HepG2 (cell line): ENCODE data around the gene SYNE2. TPM values are rescaled to one million over a fixed set of nuclear protein-coding genes. Genes with fewer than 3 reads are reported as not detected.

ENCODE experiments used
- ATAC-seq: fragments of 200-7000 bp; cut with Tn5 transposase; 3 replicates; pipeline ENCODE4 v1.9.1; 2020; ENCODE audit warnings: mild to moderate bottlenecking, moderate library complexity
- BruUV-seq: library from RNA; stranded (reverse); fragments of 400-500 nt; replicated peaks from 2 replicates; lab custom pipeline; 2021; lab: Mats Ljungman, UMichigan
- CTCF ChIA-PET: fragments of 300-600 bp; formaldehyde crosslinking; extraction: SDS; loops from one replicate; lab custom pipeline; 2021; ENCODE audit warnings: low total read pairs, inconsistent platforms, low intra/inter-chr PET ratio; lab: Yijun Ruan, JAX
- POLR2A ChIA-PET: fragments of 350-600 bp; sonication (Branson Sonifier 250); formaldehyde crosslinking; loops from one replicate; lab custom pipeline; 2020; ENCODE audit warnings: antibody characterized with exemption, inconsistent platforms; lab: Yijun Ruan, JAX
- DNase-seq: peaks from one replicate; pipeline ENCODE4 v3.0.0-alpha.2; 2015; ENCODE audit warnings: low spot score
- FAIRE-seq: peaks from 3 replicates; lab custom pipeline; 2011; peaks lifted over from hg19 to GRCh38; lab: Jason Lieb, UNC
- H2AFZ ChIP-seq: one replicate; pipeline ENCODE4 v1.6.1; 2011; ENCODE audit warnings: low read length, inconsistent platforms
- H3K27ac ChIP-seq: fragments of 300-600 bp; 3 replicates; pipeline ENCODE4 v1.8.0; 2011; ENCODE audit warnings: mixed run types, mild to moderate bottlenecking, mixed read lengths, low read length, inconsistent platforms; ENCODE audit not compliant: insufficient read depth; ENCODE audit errors: extremely low read length
- H3K27me3 ChIP-seq, 2 experiments: fragments of 200-600 bp in 1 of 2; 2 replicates in 1 of 2; 3 replicates in 1 of 2; pipeline versions ENCODE4 v1.6.0 to v1.8.0; 2011; ENCODE audit warnings: low read length in 2 of 2, mild to moderate bottlenecking in 2 of 2, moderate library complexity in 2 of 2, inconsistent platforms in 1 of 2; ENCODE audit not compliant: insufficient read depth in 2 of 2, control insufficient read depth in 1 of 2
- H3K36me3 ChIP-seq, 2 experiments: fragments of 200-600 bp in 1 of 2; replicated peaks in 1 of 2; 2 replicates in 1 of 2; 3 replicates in 1 of 2; pipeline versions ENCODE4 v1.5.1 to v1.8.0; 2011; ENCODE audit warnings: low read length in 2 of 2, inconsistent platforms in 1 of 2; ENCODE audit not compliant: insufficient read depth in 2 of 2, control insufficient read depth in 1 of 2
- H3K4me1 ChIP-seq: 2 replicates; pipeline ENCODE4 v1.5.1; 2012; ENCODE audit warnings: low read length, inconsistent platforms; ENCODE audit not compliant: insufficient read depth
- H3K4me2 ChIP-seq: 2 replicates; pipeline ENCODE4 v1.6.0; 2011; ENCODE audit warnings: low read depth, low read length, inconsistent platforms
- H3K4me3 ChIP-seq, 3 experiments: fragments of 200-600 bp in 1 of 3; sonication (generic), shearing (Covaris generic) in 1 of 3; replicated peaks in 1 of 3; 2 replicates each; pipeline ENCODE4 v1.5.1; 2011 to 2016; ENCODE audit warnings: low read length in 3 of 3, inconsistent platforms in 2 of 3, low read depth in 2 of 3, mild to moderate bottlenecking in 2 of 3, control low read depth in 1 of 3, mixed read lengths in 1 of 3; ENCODE audit not compliant: insufficient read depth in 1 of 3
- H3K79me2 ChIP-seq: one replicate; pipeline ENCODE4 v1.6.1; 2011; ENCODE audit warnings: low read length, inconsistent platforms; ENCODE audit not compliant: insufficient read depth
- H3K9ac ChIP-seq: 2 replicates; pipeline ENCODE4 v1.6.0; 2011; ENCODE audit warnings: mild to moderate bottlenecking, low read depth, low read length, inconsistent platforms; ENCODE audit not compliant: insufficient read depth
- H3K9me3 ChIP-seq: 2 replicates; pipeline ENCODE4 v1.5.1; 2012; ENCODE audit warnings: mild to moderate bottlenecking, low read length
- H4K20me1 ChIP-seq: 2 replicates; pipeline ENCODE4 v1.6.0; 2011; ENCODE audit warnings: inconsistent platforms, mild to moderate bottlenecking, low read length, moderate library complexity; ENCODE audit not compliant: insufficient read depth
- CREB1 ChIP-seq, 2 experiments: fragments of 450-650 bp in 1 of 2; IDR thresholded peaks; 2 replicates each; pipeline ENCODE4 v1.6.1; 2016 to 2017; ENCODE audit warnings: control low read depth in 1 of 2, mild to moderate bottlenecking in 1 of 2, missing compliant biosample characterization in 1 of 2, missing genetic modification characterization in 1 of 2
- FOXA3 ChIP-seq: IDR thresholded peaks from 2 replicates; pipeline ENCODE4 v1.6.1; 2016; ENCODE audit warnings: missing genetic modification reagents, missing compliant biosample characterization
- HMG20A ChIP-seq: IDR thresholded peaks from 2 replicates; pipeline ENCODE4 v1.6.1; 2016; ENCODE audit warnings: borderline replicate concordance
- MAFG ChIP-seq: sonication (generic); formaldehyde crosslinking; IDR thresholded peaks from 2 replicates; pipeline ENCODE4 v1.5.1; 2020; ENCODE audit warnings: mild to moderate bottlenecking, missing genetic modification reagents
- NCOA5 ChIP-seq: sonication (generic); formaldehyde crosslinking; IDR thresholded peaks from 2 replicates; pipeline ENCODE4 v1.4.0; 2020; ENCODE audit warnings: missing genetic modification reagents
- RCOR2 ChIP-seq: IDR thresholded peaks from 2 replicates; pipeline ENCODE4 v1.6.1; 2016; ENCODE audit warnings: missing biosample characterization, missing genetic modification reagents
- SATB2 ChIP-seq: sonication (generic); formaldehyde crosslinking; IDR thresholded peaks from 2 replicates; pipeline ENCODE4 v1.5.0; 2020; ENCODE audit warnings: missing genetic modification reagents
- SPEN ChIP-seq: sonication (generic); formaldehyde crosslinking; IDR thresholded peaks from 2 replicates; pipeline ENCODE4 v1.5.1; 2020; ENCODE audit warnings: low read depth, mild to moderate bottlenecking, missing genetic modification reagents
- U2AF2 ChIP-seq: fragments of 200-400 bp; formaldehyde crosslinking; IDR thresholded peaks from 2 replicates; pipeline ENCODE4 v1.6.1; 2017; ENCODE audit warnings: low read depth, mild to moderate bottlenecking, low read length
- ZNF225 ChIP-seq: sonication (generic); formaldehyde crosslinking; IDR thresholded peaks from 2 replicates; pipeline ENCODE4 v1.4.0; 2020; ENCODE audit warnings: mild to moderate bottlenecking, missing genetic modification reagents
- ZNF318 ChIP-seq: sonication (generic); formaldehyde crosslinking; IDR thresholded peaks from 2 replicates; pipeline ENCODE4 v1.4.0; 2020; ENCODE audit warnings: mild to moderate bottlenecking, missing genetic modification reagents
- ZNF34 ChIP-seq: sonication (generic); formaldehyde crosslinking; IDR thresholded peaks from 2 replicates; pipeline ENCODE4 v1.4.0; 2020; ENCODE audit warnings: mild to moderate bottlenecking, missing genetic modification reagents, borderline replicate concordance
- ZNF468 ChIP-seq: sonication (generic); formaldehyde crosslinking; IDR thresholded peaks from 2 replicates; pipeline ENCODE4 v1.8.0; 2022; ENCODE audit warnings: mild to moderate bottlenecking, moderate library complexity, missing genetic modification reagents
- ZNF580 ChIP-seq: IDR thresholded peaks from 2 replicates; pipeline ENCODE4 v1.6.1; 2016; ENCODE audit warnings: low read depth, borderline replicate concordance
- WGBS: methylation state at CpG from one replicate; pipeline ENCODE4 v1.1.6; 2017; ENCODE audit warnings: low lambda C conversion rate; 5-methylcytosine and 5-hydroxymethylcytosine counted together
- in situ Hi-C: cut with HindIII; loops from 2 replicates; pipeline ENCODE4 v1.10.0; 2017; ENCODE audit warnings: low pct_unique_long_range_greater_than_20kb; ENCODE audit not compliant: extremely low pct_ligation_motif_present
- intact Hi-C: fragments of 100-400 bp; cut with micrococcal nuclease; formaldehyde crosslinking; loops from one replicate; pipeline ENCODE4 v1.10.0; 2022; ENCODE audit not compliant: unreplicated experiment
- polyA plus RNA-seq, 8 experiments: library from polyadenylated mRNA; depleted of rRNA in 3 of 8; stranded (reverse) in 7 of 8; unstranded in 1 of 8; fragments of >200 nt; fragmentation: Illumina TruSeq in 4 of 8; extraction: Trizol in 4 of 8; gene quantifications; 2 replicates each; pipeline versions ENCODE4 v1.2.1 to v1.2.3, GENCODE V29; 2011 to 2016; ENCODE audit warnings: low read depth in 4 of 8, missing spikeins in 1 of 8, mixed read lengths in 1 of 8; ENCODE audit not compliant: insufficient read depth in 1 of 8
- total RNA-seq, 5 experiments: library from RNA; depleted of rRNA; stranded (reverse); fragments of >200 nt; fragmentation: Illumina TruSeq; extraction: Trizol; gene quantifications; 2 replicates each; pipeline ENCODE4 v1.2.3, GENCODE V29; 2016; ENCODE audit warnings: low read depth in 1 of 5
- TF ChIP-seq, protein P1 (sequence below), 2 experiments: sonication (generic) in 1 of 2; formaldehyde crosslinking in 1 of 2; IDR thresholded peaks; 2 replicates each; pipeline versions ENCODE4 v1.4.0 to v1.6.1; 2018 to 2020; ENCODE audit warnings: missing genetic modification reagents in 2 of 2, borderline replicate concordance in 1 of 2, low read depth in 1 of 2, mild to moderate bottlenecking in 1 of 2, missing biosample characterization in 1 of 2

SYNE2 gene
- total and polyA plus RNA-seq, 2 of the 13 experiments (the other 11 are each of a cell fraction or from before 2014, with no cell fraction given): 6.2 to 13.3 TPM

GRCh38 chr14:64195199-64195598 is 342.4 kb downstream of the SYNE2 start:
- FAIRE-seq (no peak), DNase-seq (no peak), ATAC-seq (no peak)
- CTCF ChIA-PET: no interaction called here
- in situ Hi-C loops (no loop called here), intact Hi-C loops (no loop called here)
- Histone ChIP-seq H4K20me1 (no peaks in the 10 kb centered on the region), H3K27ac (no peak overlapping the region), H3K27me3 (no peaks in the 10 kb centered on the region), H3K36me3 (no peaks in the 10 kb centered on the region), H2AFZ (no peak overlapping the region), H3K9me3 (no peaks in the 10 kb centered on the region), H3K9ac (no peak overlapping the region), H3K4me1 (peaks cover 13% of the 10 kb centered on the region), H3K79me2 (no peaks in the 10 kb centered on the region), H3K4me3 (no peak overlapping the region), H3K4me2 (no peak overlapping the region)
- 93% methylated on average over 2 of the region's 2 CpGs for WGBS
- no TSS peak for BruUV-seq
- POLR2A ChIA-PET: no interaction called here
- TF ChIP-seq U2AF2 (no peak), ZNF318 (CRISPR knock-in tag) (no peak), ZNF225 (CRISPR knock-in tag) (no peak), FOXA3 (CRISPR knock-in tag) (no peak), RCOR2 (CRISPR knock-in tag) (no peak), SPEN (CRISPR knock-in tag) (no peak), HMG20A (CRISPR knock-in tag) (no peak), MAFG (CRISPR knock-in tag) (no peak), CREB1 (IDR thresholded peaks at IDR 0.05) (no peak), CREB1 (CRISPR knock-in tag; IDR thresholded peaks at IDR 0.05) (no peak), SATB2 (CRISPR knock-in tag) (no peak), NCOA5 (CRISPR knock-in tag) (no peak), ZNF34 (CRISPR knock-in tag) (no peak), ZNF468 (no peak), ZNF580 (no peak)
- TF ChIP-seq, protein P1, sequence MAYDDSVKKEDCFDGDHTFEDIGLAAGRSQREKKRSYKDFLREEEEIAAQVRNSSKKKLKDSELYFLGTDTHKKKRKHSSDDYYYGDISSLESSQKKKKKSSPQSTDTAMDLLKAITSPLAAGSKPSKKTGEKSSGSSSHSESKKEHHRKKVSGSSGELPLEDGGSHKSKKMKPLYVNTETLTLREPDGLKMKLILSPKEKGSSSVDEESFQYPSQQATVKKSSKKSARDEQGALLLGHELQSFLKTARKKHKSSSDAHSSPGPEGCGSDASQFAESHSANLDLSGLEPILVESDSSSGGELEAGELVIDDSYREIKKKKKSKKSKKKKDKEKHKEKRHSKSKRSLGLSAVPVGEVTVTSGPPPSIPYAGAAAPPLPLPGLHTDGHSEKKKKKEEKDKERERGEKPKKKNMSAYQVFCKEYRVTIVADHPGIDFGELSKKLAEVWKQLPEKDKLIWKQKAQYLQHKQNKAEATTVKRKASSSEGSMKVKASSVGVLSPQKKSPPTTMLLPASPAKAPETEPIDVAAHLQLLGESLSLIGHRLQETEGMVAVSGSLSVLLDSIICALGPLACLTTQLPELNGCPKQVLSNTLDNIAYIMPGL (CRISPR knock-in tag; IDR thresholded peaks at IDR 0.05; ENCODE audit: borderline replicate concordance in 1 of 2, low read depth in 1 of 2): no peak
